Activated effector memory CD4-positive, alpha-beta T cell treated with anti-CD3 and anti-CD28 coated beads, Interleukin-2, amount 50 U/mL, for 16 hours (primary cell): Measurements from ENCODE around the gene PPP3CA.

ENCODE experiments used
- DNase-seq: peaks from one replicate; pipeline ENCODE4 v3.0.0-alpha.2; 2020

Gene PPP3CA

GRCh38 chr4:101169044-101170014 is 178.0 kb downstream of the PPP3CA start:
- peak; percentile 72 for DNase-seq

GRCh38 chr4:101163936-101164335 is 183.4 kb downstream of the PPP3CA start:
- DNase-seq, result no peak

- no peak for DNase-seq
Measured at GRCh38 chr4:101162990-101163380, 184.3 kb downstream of the PPP3CA start.

GRCh38 chr4:101160792-101161592 is 186.3 kb downstream of the PPP3CA start:
- no peak for DNase-seq

GRCh38 chr4:101158507-101158906 is 188.8 kb downstream of the PPP3CA start:
- DNase-seq, result no peak

- DNase-seq, result no peak
Measured at GRCh38 chr4:101158134-101158482, 189.2 kb downstream of the PPP3CA start.

GRCh38 chr4:101157415-101158133 is 189.8 kb downstream of the PPP3CA start:
- DNase-seq, result no peak

- no peak for DNase-seq
Measured at GRCh38 chr4:101156619-101157310, 190.6 kb downstream of the PPP3CA start.

- DNase-seq, result no peak
Measured at GRCh38 chr4:101155945-101156344, 191.4 kb downstream of the PPP3CA start.

GRCh38 chr4:101155368-101155767 is 192.0 kb downstream of the PPP3CA start:
- DNase-seq, result no peak

GRCh38 chr4:101153653-101154052 is 193.7 kb downstream of the PPP3CA start:
- no peak for DNase-seq

- no peak for DNase-seq
Measured at GRCh38 chr4:101152521-101152920, 194.8 kb downstream of the PPP3CA start.

- no peak for DNase-seq
Measured at GRCh38 chr4:101148551-101148950, 198.8 kb downstream of the PPP3CA start.

- no peak for DNase-seq
Measured at GRCh38 chr4:101147283-101147682, 200.0 kb downstream of the PPP3CA start.

- DNase-seq, result no peak
Measured at GRCh38 chr4:101145021-101145420, 202.3 kb downstream of the PPP3CA start.

GRCh38 chr4:101142259-101142658 is 205.1 kb downstream of the PPP3CA start:
- DNase-seq, result no peak

GRCh38 chr4:101141855-101142254 is 205.5 kb downstream of the PPP3CA start:
- DNase-seq, result no peak

GRCh38 chr4:101141230-101141629 is 206.1 kb downstream of the PPP3CA start:
- no peak for DNase-seq

- no peak for DNase-seq
Measured at GRCh38 chr4:101140228-101140627, 207.1 kb downstream of the PPP3CA start.

GRCh38 chr4:101136373-101137370 is 210.7 kb downstream of the PPP3CA start:
- DNase-seq, result no peak

GRCh38 chr4:101135371-101136010 is 211.8 kb downstream of the PPP3CA start:
- no peak for DNase-seq
